ENCODE data around the gene TBXA2R. TPM values are rescaled to one million over a fixed set of nuclear protein-coding genes. Genes with fewer than 3 reads are reported as not detected.
A peak's percentile ranks its signal among the peaks of the same experiment; 100 is the strongest.

The TBXA2R gene
- total and polyA plus RNA-seq, 2 of the 8 experiments (the other 6 are each of a cell fraction or from before 2014, with no cell fraction given) = 0.39 to 0.50 TPM

DNA sequence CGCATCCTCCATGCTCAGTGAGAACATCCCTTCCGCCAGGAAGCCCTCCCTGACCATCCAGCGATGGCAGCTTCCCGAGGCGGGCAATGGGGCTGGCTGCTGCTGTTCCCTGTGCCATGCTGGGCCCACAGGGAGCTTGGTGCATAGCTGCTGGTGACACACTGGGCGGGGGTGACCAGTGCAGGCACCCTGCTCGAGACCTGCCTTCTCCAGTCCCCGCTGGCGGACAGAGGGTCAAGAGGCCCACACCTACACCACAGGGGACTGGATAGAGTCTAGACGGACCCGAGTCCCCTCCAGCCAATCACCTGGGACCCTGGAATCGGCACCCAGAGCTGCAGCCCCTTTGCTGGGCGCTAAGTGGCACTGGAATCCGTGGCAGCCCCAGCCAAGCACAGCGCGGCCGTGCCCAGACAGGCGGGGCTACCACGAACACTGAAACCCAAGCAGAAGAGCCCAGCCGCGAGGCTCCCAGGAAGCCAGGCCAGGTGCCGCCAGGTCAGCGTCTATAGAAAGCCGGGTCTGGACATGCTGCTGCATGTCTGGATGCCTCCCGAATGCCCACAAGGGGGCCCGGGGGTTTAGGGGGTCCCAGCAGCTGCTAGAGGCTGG lies 9.0 kb upstream of the TBXA2R start:
- Histone ChIP-seq H3K27me3 (replicated peaks in 1 of 4; ENCODE audit: control insufficient read depth in 3 of 4, extremely low read depth in 1 of 4, insufficient read depth in 3 of 4, low read length in 3 of 4) (no peaks in the 10 kb centered on the region), H2BK20ac (ENCODE audit: low read length) (no peak overlapping the region), H2BK12ac (ENCODE audit: low read depth, low read length) (no peak overlapping the region), H4K91ac (replicated peaks; ENCODE audit: insufficient read length, low read length) (no peak overlapping the region), H3K56ac (replicated peaks; ENCODE audit: insufficient read length, low read depth, low read length) (no peak overlapping the region), H4K8ac (ENCODE audit: extremely low read depth, insufficient read depth, low read length) (peak overlapping the region; percentile 25; the same call in 1 of the 2 replicates), H2BK5ac (ENCODE audit: low read depth, low read length) (peak overlapping the region; percentile 60; the same call in 1 of the 2 replicates), H3K4ac (replicated peaks; ENCODE audit: insufficient read length, low read depth, low read length) (no peak overlapping the region), H4K5ac (ENCODE audit: insufficient read length, low read depth, low read length) (no peak overlapping the region), H3K9me3 (ENCODE audit: insufficient read depth in 2 of 2, low read depth in 1 of 2, low read length in 1 of 2) (no peaks in the 10 kb centered on the region), H3K36me3 (ENCODE audit: control insufficient read depth in 2 of 4, insufficient read depth in 4 of 4, low read length in 3 of 4) (peaks cover 0 to 21% (median 3%) of the 10 kb centered on the region in 4 experiments; a peak in 2 of 8 replicates), H2BK15ac (ENCODE audit: low read length) (no peak overlapping the region), H4K20me1 (replicated peaks in 1 of 2; ENCODE audit: control insufficient read depth in 1 of 2, insufficient read depth in 2 of 2, low read length in 2 of 2) (peaks cover 2 to 14% of the 10 kb centered on the region in 2 experiments), H3K4me2 (ENCODE audit: insufficient read depth in 1 of 2, low read depth in 2 of 2, low read length in 2 of 2) (no peak overlapping the region), H2AK5ac (ENCODE audit: low read depth, low read length) (no peak overlapping the region), H2AFZ (ENCODE audit: low read length) (no peak overlapping the region), H3K79me2 (ENCODE audit: control insufficient read depth in 1 of 2, insufficient read depth in 2 of 2, low read length in 2 of 2) (no peaks in the 10 kb centered on the region), H3K27ac (ENCODE audit: low read depth, low read length) (no peak overlapping the region), H3K23me2 (ENCODE audit: low read depth, low read length) (no peaks in the 10 kb centered on the region), H3K9ac (replicated peaks in 1 of 4; ENCODE audit: extremely low read depth in 1 of 4, low read depth in 3 of 4, low read length in 3 of 4) (no peak overlapping the region), H3K4me1 (replicated peaks in 1 of 4; ENCODE audit: control insufficient read depth in 3 of 4, insufficient read depth in 4 of 4, low read length in 3 of 4) (peaks cover 0 to 3% (median under 1%) of the 10 kb centered on the region in 4 experiments; a peak in 3 of 7 replicates), H2BK120ac (replicated peaks; ENCODE audit: low read depth, low read length) (no peak overlapping the region), H3K18ac (ENCODE audit: extremely low read depth, low read length) (no peak overlapping the region), H3K23ac (ENCODE audit: insufficient read length) (no peak overlapping the region), H3K79me1 (ENCODE audit: low read depth, low read length) (no peaks in the 10 kb centered on the region; the same call in 1 of the 2 replicates), H3K14ac (ENCODE audit: insufficient read length) (no peak overlapping the region), H3K4me3 (ENCODE audit: extremely low read depth in 1 of 4, insufficient read depth in 2 of 4, low read depth in 3 of 4, low read length in 4 of 4) (no peak overlapping the region)
- ChIA-PET POLR2A (ENCODE audit: partially characterized antibody) (no interaction called here), CTCF (ENCODE audit: partially characterized antibody) (interaction anchor here (0.7 to 7.3 kb wide), 5 partner anchors 16 to 71 kb away, joined by 3 to 38 read pairs (median 3); partner anchors contain the start of gene GIPC3)
- DNase-seq (ENCODE audit: low read depth in 1 of 2, low spot score in 2 of 2) (no peak), FAIRE-seq (no peak)
- WGBS, 2 experiments (ENCODE audit: extremely low coverage in 1 of 2, insufficient coverage in 1 of 2, insufficient read length in 1 of 2, insufficient replicate concordance in 2 of 2, low coverage in 1 of 2, low lambda C conversion rate in 2 of 2, missing lambda C conversion rate in 1 of 2) = 93% methylated on average over 26 of the region's 26 CpGs; no CpG with 5 or more reads in 1 of the 2 experiments
- TF ChIP-seq SIN3A (conservative IDR thresholded peaks at IDR 0.05 in 1 of 2, IDR thresholded peaks at IDR 0.05 in 1 of 2; ENCODE audit: low read depth in 1 of 2, low read length in 2 of 2) = no peak
- TF ChIP-seq, protein P1, sequence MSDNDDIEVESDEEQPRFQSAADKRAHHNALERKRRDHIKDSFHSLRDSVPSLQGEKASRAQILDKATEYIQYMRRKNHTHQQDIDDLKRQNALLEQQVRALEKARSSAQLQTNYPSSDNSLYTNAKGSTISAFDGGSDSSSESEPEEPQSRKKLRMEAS (IDR thresholded peaks at IDR 0.05) = no peak
- no peak for TF ChIP-seq SP2 (IDR thresholded peaks at IDR 0.05; ENCODE audit: low read length)
- TF ChIP-seq CHD2 (IDR thresholded peaks at IDR 0.05; ENCODE audit: low read length) = no peak
- no peak for TF ChIP-seq TCF12 (IDR thresholded peaks at IDR 0.05; ENCODE audit: low read depth, low read length)
- TF ChIP-seq NANOG (IDR thresholded peaks at IDR 0.05; ENCODE audit: insufficient read depth, low read depth, low read length, poor library complexity, severe bottlenecking) = no peak
- TF ChIP-seq KDM4A (IDR thresholded peaks at IDR 0.05; ENCODE audit: low read depth, low read length, severe bottlenecking) = no peak
- TF ChIP-seq SIX5 (IDR thresholded peaks at IDR 0.05; ENCODE audit: low read depth, low read length) = no peak
- TF ChIP-seq CHD1 (IDR thresholded peaks at IDR 0.05; ENCODE audit: low read depth, low read length) = no peak
- TF ChIP-seq HDAC2 (IDR thresholded peaks at IDR 0.05; ENCODE audit: borderline replicate concordance in 1 of 2, low read depth in 2 of 2, low read length in 2 of 2) = no peak
- no peak for TF ChIP-seq NRF1 (IDR thresholded peaks at IDR 0.05; ENCODE audit: low read depth, low read length)
- no peak for TF ChIP-seq POLR2AphosphoS5 (IDR thresholded peaks at IDR 0.05; ENCODE audit: low read depth, low read length)
- no peak for TF ChIP-seq SRF (IDR thresholded peaks at IDR 0.05; ENCODE audit: low read depth, low read length)
